Gastrocnemius medialis (tissue), 4 donors: ENCODE results near the gene TBC1D5.

Experiments used
- POLR2A ChIP-seq, 2 donors: fragments of 450-650 bp; IDR thresholded peaks; one replicate each; pipeline ENCODE4 v1.6.1; 2017; ENCODE audit warnings: antibody characterized with exemption in 2 of 2, mild to moderate bottlenecking in 2 of 2, moderate library complexity in 2 of 2
- TF ChIP-seq, protein P1 (sequence below), 5 experiments: fragments of 450-650 bp in 3 of 5; fragments of 200-600 bp in 2 of 5; sonication (generic) in 2 of 5; IDR thresholded peaks in 4 of 5; conservative IDR thresholded peaks in 1 of 5; 1 replicate in 4 of 5; 2 replicates in 1 of 5; pipeline ENCODE4 v1.5.1; 2016 to 2019; ENCODE audit warnings: antibody characterized with exemption in 5 of 5, mild to moderate bottlenecking in 3 of 5, moderate library complexity in 3 of 5

DNA sequence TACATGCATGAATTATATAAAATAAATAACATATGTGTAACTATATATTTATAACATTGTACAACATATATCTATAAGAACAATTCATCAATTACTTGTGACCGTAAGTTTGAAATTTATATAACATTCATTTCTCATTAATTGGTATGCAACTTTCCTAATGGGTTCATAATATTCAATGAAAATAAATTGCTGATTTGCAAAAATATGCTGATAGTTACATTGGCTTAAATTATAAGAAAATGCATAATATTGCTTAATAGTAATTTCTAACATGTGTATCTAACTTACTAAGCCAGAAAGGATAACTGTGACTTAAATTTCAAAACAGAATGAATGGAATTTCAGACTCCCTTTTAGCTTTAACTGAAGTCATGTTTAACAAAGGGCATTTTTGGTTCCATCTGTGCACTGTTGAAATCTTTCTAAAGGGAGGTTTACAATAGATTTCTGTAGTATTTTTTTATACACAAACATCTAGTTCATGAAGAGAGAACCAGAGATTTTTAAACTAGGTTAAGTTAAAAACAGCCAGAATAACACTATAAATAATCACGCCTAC, 310.9 kb downstream of the TBC1D5 start:
- TF ChIP-seq, protein P1, sequence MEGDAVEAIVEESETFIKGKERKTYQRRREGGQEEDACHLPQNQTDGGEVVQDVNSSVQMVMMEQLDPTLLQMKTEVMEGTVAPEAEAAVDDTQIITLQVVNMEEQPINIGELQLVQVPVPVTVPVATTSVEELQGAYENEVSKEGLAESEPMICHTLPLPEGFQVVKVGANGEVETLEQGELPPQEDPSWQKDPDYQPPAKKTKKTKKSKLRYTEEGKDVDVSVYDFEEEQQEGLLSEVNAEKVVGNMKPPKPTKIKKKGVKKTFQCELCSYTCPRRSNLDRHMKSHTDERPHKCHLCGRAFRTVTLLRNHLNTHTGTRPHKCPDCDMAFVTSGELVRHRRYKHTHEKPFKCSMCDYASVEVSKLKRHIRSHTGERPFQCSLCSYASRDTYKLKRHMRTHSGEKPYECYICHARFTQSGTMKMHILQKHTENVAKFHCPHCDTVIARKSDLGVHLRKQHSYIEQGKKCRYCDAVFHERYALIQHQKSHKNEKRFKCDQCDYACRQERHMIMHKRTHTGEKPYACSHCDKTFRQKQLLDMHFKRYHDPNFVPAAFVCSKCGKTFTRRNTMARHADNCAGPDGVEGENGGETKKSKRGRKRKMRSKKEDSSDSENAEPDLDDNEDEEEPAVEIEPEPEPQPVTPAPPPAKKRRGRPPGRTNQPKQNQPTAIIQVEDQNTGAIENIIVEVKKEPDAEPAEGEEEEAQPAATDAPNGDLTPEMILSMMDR (IDR thresholded peaks at IDR 0.05 in 4 of 5, conservative IDR thresholded peaks at IDR 0.05 in 1 of 5): no peak
- no peak for TF ChIP-seq POLR2A (IDR thresholded peaks at IDR 0.05)
